Measurements from ENCODE around the gene MASP1. TPM values are rescaled to one million over a fixed set of nuclear protein-coding genes. Genes with fewer than 3 reads are reported as not detected.

The MASP1 gene
- total RNA-seq, 1 experiment from 2014 or later: 1.0 TPM

DNA sequence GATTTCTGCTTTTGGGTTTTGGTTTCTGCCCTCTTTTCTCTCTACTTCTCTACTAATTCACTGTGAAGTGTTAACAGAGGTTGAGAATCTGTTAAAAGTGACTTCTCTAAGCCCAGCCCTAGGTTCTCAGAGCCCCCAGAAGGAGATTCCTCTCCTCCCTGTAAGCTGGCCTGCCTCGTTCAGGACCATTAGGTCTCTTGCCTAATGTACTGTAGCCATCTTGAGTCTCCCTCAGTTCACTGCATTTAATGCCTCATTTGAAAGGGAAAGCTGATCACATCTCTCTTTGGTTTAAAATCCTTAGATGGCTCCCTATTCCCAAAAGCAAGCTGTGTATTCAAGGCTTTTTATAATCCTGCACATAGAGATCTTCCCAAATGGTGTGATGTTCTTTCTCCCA lies 77.9 kb downstream of the MASP1 start:
- H3K18ac ChIP-seq (ENCODE audit: insufficient read length, low read depth, low read length): no peak overlapping the region
- no peak overlapping the region for H2BK120ac ChIP-seq (ENCODE audit: low read depth, low read length, poor library complexity, severe bottlenecking)
- H2BK12ac ChIP-seq (ENCODE audit: insufficient read length, low read depth, low read length): no peak overlapping the region
- no peak overlapping the region for H3K9ac ChIP-seq (ENCODE audit: extremely low read depth, insufficient read length, low read length)
- no peak overlapping the region for H2BK5ac ChIP-seq (ENCODE audit: insufficient read length, low read length)
- H3K27me3 ChIP-seq (ENCODE audit: insufficient read depth, low read length): no peaks in the 10 kb centered on the region
- DNase-seq: no peak
- Mint-ChIP-seq H3K9me3 (peaks cover 4% of the 10 kb centered on the region in 2 experiments; a peak in 3 of 5 replicates), H3K27ac (no peak overlapping the region), H3K4me3 (no peak overlapping the region), H3K27me3 (ENCODE audit: low read depth) (peaks cover 4% of the 10 kb centered on the region; the same call in 1 of the 2 replicates), H3K4me1 (peaks cover 16 to 23% of the 10 kb centered on the region in 2 experiments), H3K36me3 (ENCODE audit: insufficient read depth in 1 of 3, low read depth in 3 of 3) (peaks cover 3 to 5% (median 5%) of the 10 kb centered on the region in 3 experiments; a peak in 4 of 7 replicates)
- H2BK20ac ChIP-seq (ENCODE audit: low read depth, low read length, poor library complexity, severe bottlenecking): no peak overlapping the region
- H4K20me1 ChIP-seq (ENCODE audit: control insufficient read depth, insufficient read depth, insufficient read length): no peaks in the 10 kb centered on the region
- no peak overlapping the region for H3K56ac ChIP-seq (ENCODE audit: insufficient read length, low read depth, low read length)
- H2BK15ac ChIP-seq (ENCODE audit: low read depth, low read length): no peak overlapping the region
- no peaks in the 10 kb centered on the region for H3K79me1 ChIP-seq (ENCODE audit: insufficient read depth, low read depth, low read length, poor library complexity, severe bottlenecking)
- H3K9me3 ChIP-seq (ENCODE audit: control insufficient read depth, low read depth, low read length): no peaks in the 10 kb centered on the region
- H3K4ac ChIP-seq (ENCODE audit: low read depth, low read length): no peak overlapping the region
- H3K23me2 ChIP-seq (ENCODE audit: insufficient read length, low read depth, low read length, poor library complexity, severe bottlenecking): no peaks in the 10 kb centered on the region
- TF ChIP-seq, protein P1, sequence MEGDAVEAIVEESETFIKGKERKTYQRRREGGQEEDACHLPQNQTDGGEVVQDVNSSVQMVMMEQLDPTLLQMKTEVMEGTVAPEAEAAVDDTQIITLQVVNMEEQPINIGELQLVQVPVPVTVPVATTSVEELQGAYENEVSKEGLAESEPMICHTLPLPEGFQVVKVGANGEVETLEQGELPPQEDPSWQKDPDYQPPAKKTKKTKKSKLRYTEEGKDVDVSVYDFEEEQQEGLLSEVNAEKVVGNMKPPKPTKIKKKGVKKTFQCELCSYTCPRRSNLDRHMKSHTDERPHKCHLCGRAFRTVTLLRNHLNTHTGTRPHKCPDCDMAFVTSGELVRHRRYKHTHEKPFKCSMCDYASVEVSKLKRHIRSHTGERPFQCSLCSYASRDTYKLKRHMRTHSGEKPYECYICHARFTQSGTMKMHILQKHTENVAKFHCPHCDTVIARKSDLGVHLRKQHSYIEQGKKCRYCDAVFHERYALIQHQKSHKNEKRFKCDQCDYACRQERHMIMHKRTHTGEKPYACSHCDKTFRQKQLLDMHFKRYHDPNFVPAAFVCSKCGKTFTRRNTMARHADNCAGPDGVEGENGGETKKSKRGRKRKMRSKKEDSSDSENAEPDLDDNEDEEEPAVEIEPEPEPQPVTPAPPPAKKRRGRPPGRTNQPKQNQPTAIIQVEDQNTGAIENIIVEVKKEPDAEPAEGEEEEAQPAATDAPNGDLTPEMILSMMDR (conservative IDR thresholded peaks at IDR 0.05): no peak
- WGBS (ENCODE audit: extremely low coverage, insufficient read length, low lambda C conversion rate): no CpG with 5 or more reads among the region's 1 CpG
- H3K79me2 ChIP-seq (ENCODE audit: insufficient read depth, low read length): no peaks in the 10 kb centered on the region
- peaks cover 8% of the 10 kb centered on the region; the same call in 1 of the 2 replicates for H3K4me1 ChIP-seq (ENCODE audit: insufficient read depth, low read length)
- no peak overlapping the region for H4K8ac ChIP-seq (replicated peaks; ENCODE audit: insufficient read length, low read depth, low read length)
- H3K14ac ChIP-seq (ENCODE audit: insufficient read depth, low read length): no peak overlapping the region
- no peak overlapping the region for H3K27ac ChIP-seq (ENCODE audit: insufficient read length, low read depth, low read length)
- H2AFZ ChIP-seq (ENCODE audit: low read length): no peak overlapping the region
- H3K23ac ChIP-seq (ENCODE audit: insufficient read length, low read depth, low read length): no peak overlapping the region
- H4K91ac ChIP-seq (ENCODE audit: insufficient read length, low read depth, low read length): no peak overlapping the region
- no peak overlapping the region for H2AK5ac ChIP-seq (ENCODE audit: insufficient read length, low read length)
- H4K5ac ChIP-seq (ENCODE audit: insufficient read length, low read depth, low read length): no peak overlapping the region
- no peak overlapping the region for H3K4me2 ChIP-seq (ENCODE audit: insufficient read depth, insufficient read length, low read length)
- H3T11ph ChIP-seq (ENCODE audit: low read length): no peak overlapping the region

Measured in H9 (cell line).